ENCODE measurements around the gene VEZF1. TPM values are rescaled to one million over a fixed set of nuclear protein-coding genes. Genes with fewer than 3 reads are reported as not detected.

VEZF1 gene
- total RNA-seq, 2 donors from 2014 or later, result 50.3 to 59.3 TPM

- peaks cover 5% of the 10 kb centered on the region for H3K4me1 ChIP-seq (ENCODE audit: control insufficient read depth, insufficient read depth, low read length)
- DNase-seq, result peak; percentile 23
- no peak overlapping the region for H3K4me3 ChIP-seq (ENCODE audit: low read length)
- H3K36me3 ChIP-seq (ENCODE audit: control insufficient read depth, insufficient read depth, low read length), result peaks cover 42% of the 10 kb centered on the region
- Mint-ChIP-seq H3K9me3 (no peaks in the 10 kb centered on the region), H3K36me3 (ENCODE audit: low read depth) (peaks cover 35% of the 10 kb centered on the region), H3K27ac (no peak overlapping the region), H3K27me3 (ENCODE audit: insufficient read depth) (no peaks in the 10 kb centered on the region), H3K4me1 (peaks cover 46% of the 10 kb centered on the region), H3K4me3 (no peak overlapping the region)
- TF ChIP-seq CTCF (conservative IDR thresholded peaks at IDR 0.05), result no peak
- 95 to 100% methylated on average over 1 of the region's 1 CpG for WGBS, 2 experiments (ENCODE audit: insufficient coverage in 1 of 2, insufficient read length in 1 of 2)
- H3K27me3 ChIP-seq (ENCODE audit: control insufficient read depth, insufficient read depth, low read length, poor library complexity, severe bottlenecking), result no peaks in the 10 kb centered on the region
- H3K27ac ChIP-seq (ENCODE audit: low read depth, low read length), result no peak overlapping the region
- no peaks in the 10 kb centered on the region for H3K9me3 ChIP-seq (ENCODE audit: control insufficient read depth, low read length)
- no peak overlapping the region for H3K9ac ChIP-seq (ENCODE audit: extremely low read depth, low read length, poor library complexity, severe bottlenecking)
Observed at GRCh38 chr17:57972151-57972550, 15.9 kb downstream of the VEZF1 start.

- Histone ChIP-seq H3K9ac (ENCODE audit: extremely low read depth, low read length, poor library complexity, severe bottlenecking) (no peak overlapping the region), H3K36me3 (ENCODE audit: control insufficient read depth, insufficient read depth, low read length) (peaks cover 36% of the 10 kb centered on the region), H3K4me3 (ENCODE audit: low read length) (no peak overlapping the region), H3K27ac (ENCODE audit: low read depth, low read length) (no peak overlapping the region), H3K9me3 (ENCODE audit: control insufficient read depth, low read length) (no peaks in the 10 kb centered on the region), H3K4me1 (ENCODE audit: control insufficient read depth, insufficient read depth, low read length) (peaks cover 5% of the 10 kb centered on the region), H3K27me3 (ENCODE audit: control insufficient read depth, insufficient read depth, low read length, poor library complexity, severe bottlenecking) (no peaks in the 10 kb centered on the region)
- 80 to 85% methylated on average over 8 to 10 of the region's 10 CpGs for WGBS, 2 experiments (ENCODE audit: insufficient coverage in 1 of 2, insufficient read length in 1 of 2)
- peak overlapping the region; percentile 63 for H3K27ac Mint-ChIP-seq
- DNase-seq, result peak; percentile 36
- TF ChIP-seq CTCF (conservative IDR thresholded peaks at IDR 0.05), result no peak
- H3K27me3 Mint-ChIP-seq (ENCODE audit: insufficient read depth), result no peaks in the 10 kb centered on the region
- peaks cover 40% of the 10 kb centered on the region for H3K4me1 Mint-ChIP-seq
- peaks cover 29% of the 10 kb centered on the region for H3K36me3 Mint-ChIP-seq (ENCODE audit: low read depth)
- no peak overlapping the region for H3K4me3 Mint-ChIP-seq
- no peaks in the 10 kb centered on the region for H3K9me3 Mint-ChIP-seq
Observed at GRCh38 chr17:57971572-57971971, 16.5 kb downstream of the VEZF1 start.

GRCh38 chr17:57970710-57971109, 17.3 kb downstream of the VEZF1 start:
- 75 to 100% methylated on average over 1 to 4 of the region's 4 CpGs for WGBS, 2 experiments (ENCODE audit: insufficient coverage in 1 of 2, insufficient read length in 1 of 2)
- Histone ChIP-seq H3K36me3 (ENCODE audit: control insufficient read depth, insufficient read depth, low read length) (peaks cover 28% of the 10 kb centered on the region), H3K27me3 (ENCODE audit: control insufficient read depth, insufficient read depth, low read length, poor library complexity, severe bottlenecking) (no peaks in the 10 kb centered on the region), H3K4me3 (ENCODE audit: low read length) (no peak overlapping the region), H3K27ac (ENCODE audit: low read depth, low read length) (no peak overlapping the region), H3K9me3 (ENCODE audit: control insufficient read depth, low read length) (no peaks in the 10 kb centered on the region), H3K9ac (ENCODE audit: extremely low read depth, low read length, poor library complexity, severe bottlenecking) (no peak overlapping the region), H3K4me1 (ENCODE audit: control insufficient read depth, insufficient read depth, low read length) (peaks cover 3% of the 10 kb centered on the region)
- Mint-ChIP-seq H3K27ac (no peak overlapping the region), H3K36me3 (ENCODE audit: low read depth) (peaks cover 21% of the 10 kb centered on the region), H3K4me3 (no peak overlapping the region), H3K4me1 (peaks cover 32% of the 10 kb centered on the region), H3K9me3 (no peaks in the 10 kb centered on the region), H3K27me3 (ENCODE audit: insufficient read depth) (no peaks in the 10 kb centered on the region)
- TF ChIP-seq CTCF (conservative IDR thresholded peaks at IDR 0.05), result no peak
- DNase-seq, result peak; percentile 31

Measured in endodermal cell (in vitro differentiated cells).